Inflammatory macrophage (primary cell): ENCODE results near the gene RNPEP.
"Not testable (repeated sequence)": the region's sequence is repeated elsewhere in the genome, so short reads cannot be mapped to it uniquely, and the experiment has no call there.

Experiments
- DNase-seq, 2 donors: peaks; one replicate each; pipeline ENCODE4 v3.0.0-alpha.2; 2020 to 2022
- total RNA-seq, 18 experiments: gene quantifications; one replicate each; lab custom pipeline; 2026; ENCODE audit warnings: mixed read lengths in 6 of 18, inconsistent platforms in 2 of 18; lab: John Stamatoyannopoulos, UW

RNPEP gene, protein sequence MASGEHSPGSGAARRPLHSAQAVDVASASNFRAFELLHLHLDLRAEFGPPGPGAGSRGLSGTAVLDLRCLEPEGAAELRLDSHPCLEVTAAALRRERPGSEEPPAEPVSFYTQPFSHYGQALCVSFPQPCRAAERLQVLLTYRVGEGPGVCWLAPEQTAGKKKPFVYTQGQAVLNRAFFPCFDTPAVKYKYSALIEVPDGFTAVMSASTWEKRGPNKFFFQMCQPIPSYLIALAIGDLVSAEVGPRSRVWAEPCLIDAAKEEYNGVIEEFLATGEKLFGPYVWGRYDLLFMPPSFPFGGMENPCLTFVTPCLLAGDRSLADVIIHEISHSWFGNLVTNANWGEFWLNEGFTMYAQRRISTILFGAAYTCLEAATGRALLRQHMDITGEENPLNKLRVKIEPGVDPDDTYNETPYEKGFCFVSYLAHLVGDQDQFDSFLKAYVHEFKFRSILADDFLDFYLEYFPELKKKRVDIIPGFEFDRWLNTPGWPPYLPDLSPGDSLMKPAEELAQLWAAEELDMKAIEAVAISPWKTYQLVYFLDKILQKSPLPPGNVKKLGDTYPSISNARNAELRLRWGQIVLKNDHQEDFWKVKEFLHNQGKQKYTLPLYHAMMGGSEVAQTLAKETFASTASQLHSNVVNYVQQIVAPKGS
- 87.3 to 204 (median 153) reads per million in 18 experiments for total RNA-seq

DNA sequence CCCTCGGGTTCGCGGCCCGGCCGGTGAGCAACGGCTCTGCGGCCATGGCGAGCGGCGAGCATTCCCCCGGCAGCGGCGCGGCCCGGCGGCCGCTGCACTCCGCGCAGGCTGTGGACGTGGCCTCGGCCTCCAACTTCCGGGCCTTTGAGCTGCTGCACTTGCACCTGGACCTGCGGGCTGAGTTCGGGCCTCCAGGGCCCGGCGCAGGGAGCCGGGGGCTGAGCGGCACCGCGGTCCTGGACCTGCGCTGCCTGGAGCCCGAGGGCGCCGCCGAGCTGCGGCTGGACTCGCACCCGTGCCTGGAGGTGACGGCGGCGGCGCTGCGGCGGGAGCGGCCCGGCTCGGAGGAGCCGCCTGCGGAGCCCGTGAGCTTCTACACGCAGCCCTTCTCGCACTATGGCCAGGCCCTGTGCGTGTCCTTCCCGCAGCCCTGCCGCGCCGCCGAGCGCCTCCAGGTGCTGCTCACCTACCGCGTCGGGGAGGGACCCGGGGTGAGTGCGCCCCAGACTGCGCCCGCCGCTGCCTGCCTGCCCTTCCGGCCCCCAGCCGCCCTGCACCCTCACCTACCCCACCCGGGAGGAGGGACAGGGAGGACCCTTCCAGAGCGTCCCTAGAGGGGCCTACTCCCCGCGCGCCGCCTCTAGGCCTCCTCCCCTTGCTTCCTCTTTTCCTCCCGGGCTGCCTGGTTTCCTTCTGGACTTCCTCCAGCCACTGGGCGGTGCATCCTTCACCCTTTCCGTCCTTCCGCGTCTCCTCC, at the start of gene RNPEP:
Gene RNPEP (plus strand): TSS at position 26 of the 757 bp plus-strand sequence. CDS start 19 bp downstream, at position 45.
- peak; percentile 86 to 87 for DNase-seq

DNA sequence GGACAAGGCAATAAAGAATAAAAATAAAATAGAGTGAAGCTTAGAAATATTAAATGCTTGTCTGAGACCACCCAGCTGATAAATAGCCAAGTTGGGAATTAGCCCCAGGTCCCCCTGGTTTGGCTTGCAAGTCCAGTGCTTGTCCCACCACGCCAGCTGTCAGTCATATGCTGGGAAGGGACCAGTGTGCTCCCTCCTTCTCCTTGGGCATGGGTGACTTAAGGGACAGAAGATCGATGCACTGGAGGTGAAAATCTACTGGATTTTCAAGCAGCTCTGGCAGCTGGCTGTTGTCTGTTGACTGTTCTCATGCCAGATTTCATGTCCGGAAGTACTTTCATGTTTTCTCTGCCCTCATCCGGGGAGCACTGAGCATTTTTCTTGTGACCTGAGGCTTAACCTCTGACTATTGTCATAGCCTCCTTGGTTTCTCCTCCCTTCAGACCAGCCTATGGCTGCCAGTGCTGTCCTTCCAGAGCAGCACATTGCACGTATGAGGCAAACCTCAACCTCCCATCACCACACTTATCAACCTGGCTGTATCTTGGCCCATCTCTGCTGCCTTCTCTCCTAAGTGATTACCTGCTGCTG, 48.5 kb upstream of the RNPEP start:
- DNase-seq, result no peak

DNA sequence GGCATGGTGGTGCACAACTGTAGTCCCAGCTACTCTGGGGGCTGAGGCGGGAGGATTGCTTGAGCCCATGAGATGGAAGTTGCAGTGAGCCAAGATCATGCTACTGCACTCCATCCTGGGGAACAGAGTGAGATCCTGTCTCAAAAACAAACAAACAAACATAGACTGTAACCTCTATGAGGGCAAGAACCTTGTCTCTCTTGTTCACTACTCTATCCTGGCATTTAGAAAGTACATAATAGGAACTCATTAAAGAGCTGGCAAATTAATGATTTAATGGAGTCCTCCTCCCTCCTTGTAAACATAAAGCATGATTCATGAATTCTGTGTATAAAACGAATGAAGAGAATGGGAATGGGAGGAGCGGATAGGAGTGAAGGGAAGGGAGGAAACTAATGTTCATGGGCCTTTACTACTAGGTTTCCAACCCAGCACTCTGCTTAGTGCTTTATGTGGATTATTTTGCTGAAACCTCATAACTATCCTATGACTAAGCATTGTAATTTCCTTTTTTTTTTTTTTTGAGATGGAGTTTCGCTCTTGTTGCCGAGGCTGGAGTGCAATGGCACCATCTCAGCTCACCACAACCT, 44.7 kb upstream of the RNPEP start:
- DNase-seq, result no peak

DNA sequence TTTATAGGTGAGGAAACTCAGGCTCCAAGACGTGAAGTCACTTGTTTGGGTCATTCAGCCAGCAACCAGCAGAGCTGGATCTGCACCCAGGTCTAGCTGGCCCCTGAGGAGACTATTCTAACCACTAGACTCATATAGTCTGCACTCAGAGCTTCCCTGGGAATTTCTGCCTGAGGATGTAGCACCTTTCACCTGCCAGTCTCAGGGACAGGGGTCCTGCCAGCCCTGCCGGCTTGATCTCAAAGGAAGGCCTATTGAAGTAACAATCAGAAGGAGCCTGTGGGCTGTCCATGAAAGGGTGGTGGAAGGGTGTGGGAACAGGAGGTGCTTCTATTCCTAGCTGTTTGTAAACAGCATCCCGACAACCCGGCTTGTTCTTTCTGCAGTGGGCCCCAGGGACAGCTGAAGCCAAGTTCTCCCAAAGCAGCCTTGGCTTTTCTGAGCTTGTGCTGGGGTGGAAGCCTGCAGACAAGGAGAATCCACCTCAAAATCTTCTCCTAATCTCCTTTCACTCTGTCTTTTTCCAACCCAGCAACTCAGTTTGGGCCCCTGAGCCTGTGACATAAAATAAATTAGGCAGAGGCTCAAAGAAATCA, 43.9 kb upstream of the RNPEP start:
- no peak for DNase-seq

DNA sequence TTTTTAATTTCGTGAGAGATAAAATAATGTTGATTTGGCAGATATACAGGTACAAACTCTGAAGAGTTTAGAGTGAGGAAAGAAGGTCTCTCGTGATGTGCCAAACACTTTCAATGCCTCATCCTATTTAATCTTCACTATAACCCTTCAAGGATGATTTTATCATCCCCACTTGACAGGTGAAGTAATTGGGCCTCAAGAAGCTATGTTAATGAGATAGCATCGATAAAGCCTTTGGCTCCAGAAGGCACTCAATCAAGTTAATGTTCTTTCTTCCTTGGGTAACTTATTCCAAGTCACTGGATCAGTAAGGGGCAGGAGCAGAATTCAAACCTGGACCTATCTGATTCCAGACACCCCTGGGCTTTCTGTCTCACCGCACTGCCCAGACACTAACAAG, 43.3 kb upstream of the RNPEP start:
- no peak for DNase-seq

DNA sequence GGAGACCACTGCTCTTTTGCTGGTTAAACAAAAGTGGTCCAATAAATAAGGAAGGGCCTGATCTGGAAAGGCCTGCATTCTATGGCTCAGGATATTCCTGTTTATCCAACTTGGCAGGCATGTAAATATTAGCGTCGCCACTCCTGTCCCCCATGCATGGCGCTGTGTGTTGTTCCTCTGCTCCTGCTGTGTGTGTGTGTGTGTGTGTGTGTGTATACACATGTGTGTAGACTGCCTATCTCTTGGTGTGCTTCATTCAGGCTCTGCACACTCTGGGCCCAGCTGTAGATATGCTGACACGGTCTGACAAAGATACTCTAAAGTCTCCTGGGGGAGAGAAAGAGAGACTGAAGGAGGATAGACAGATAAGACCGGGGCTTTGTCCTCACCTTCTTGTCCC, 42.9 kb upstream of the RNPEP start:
- DNase-seq, result no peak

DNA sequence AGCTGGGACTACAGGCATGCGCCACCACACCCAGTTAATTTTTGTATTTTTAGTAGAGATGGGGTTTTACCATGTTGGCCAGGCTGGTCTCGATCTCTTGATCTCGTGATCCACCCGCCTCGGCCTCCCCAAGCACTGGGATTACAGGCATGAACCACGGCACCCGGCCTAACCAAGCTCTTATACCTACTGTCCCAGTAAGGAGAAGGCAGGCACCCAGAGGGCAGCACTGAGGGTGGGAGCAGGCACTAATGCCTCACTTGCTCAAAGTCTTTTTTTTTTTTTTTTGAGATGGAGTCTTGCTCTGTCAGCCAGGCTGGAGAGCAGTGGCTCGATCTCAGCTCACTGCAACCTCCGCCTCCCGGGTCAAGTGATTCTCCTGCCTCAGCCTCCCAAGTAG, 42.1 kb upstream of the RNPEP start:
- DNase-seq, result not testable (repeated sequence)

DNA sequence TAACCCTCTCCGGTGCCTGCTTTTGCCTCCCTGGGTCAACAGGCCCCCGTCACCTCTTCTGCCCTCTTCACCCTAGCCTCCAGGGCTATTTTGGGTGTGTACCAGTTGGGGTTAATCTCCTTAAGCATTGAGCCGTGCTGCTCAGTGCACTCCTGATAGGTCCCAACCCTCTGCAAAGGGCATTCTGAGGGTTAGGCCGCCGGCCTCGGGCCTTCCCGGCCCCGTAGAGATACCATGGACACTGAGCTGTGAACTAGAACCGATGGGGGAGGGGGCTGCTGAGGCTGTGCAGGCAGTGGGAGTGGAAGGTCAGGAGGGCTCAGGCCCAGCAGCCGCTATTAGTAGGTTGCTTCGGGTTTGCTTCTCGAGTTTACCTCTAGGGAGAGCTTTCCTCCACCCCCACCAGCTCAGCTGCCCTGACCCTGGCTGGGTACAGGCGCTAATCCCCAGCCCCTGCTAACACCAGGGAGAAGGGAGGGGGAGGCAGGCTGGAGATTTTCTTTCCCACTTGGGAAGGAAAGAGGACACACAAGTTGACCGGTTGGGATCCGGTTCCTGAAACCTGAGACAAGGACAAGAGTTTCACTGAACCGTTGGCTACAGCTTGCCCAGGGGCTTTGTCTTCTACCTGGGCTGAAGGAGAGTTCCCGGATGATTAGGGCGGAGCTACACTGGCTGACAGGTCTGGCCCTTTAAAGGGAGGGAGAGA, 40.9 kb upstream of the RNPEP start:
- DNase-seq, result no peak

DNA sequence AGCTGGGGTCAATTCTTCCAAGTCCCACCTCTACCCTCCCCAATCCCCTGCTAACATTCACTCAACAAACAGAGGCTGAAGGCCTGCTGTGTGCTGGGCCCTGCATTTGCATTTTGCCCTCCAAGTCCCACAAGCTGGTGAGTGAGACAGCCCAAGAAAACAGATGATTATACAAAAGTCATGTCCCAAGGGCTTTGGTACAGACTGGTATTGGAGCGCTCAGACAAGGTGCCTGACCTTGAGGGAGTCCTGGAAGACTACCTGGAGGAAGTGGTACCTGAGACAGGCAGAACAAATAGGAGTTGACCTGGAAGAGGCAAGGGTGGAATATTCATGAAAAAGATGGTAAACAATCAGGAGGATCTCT, 40.3 kb upstream of the RNPEP start:
- DNase-seq, result no peak

DNA sequence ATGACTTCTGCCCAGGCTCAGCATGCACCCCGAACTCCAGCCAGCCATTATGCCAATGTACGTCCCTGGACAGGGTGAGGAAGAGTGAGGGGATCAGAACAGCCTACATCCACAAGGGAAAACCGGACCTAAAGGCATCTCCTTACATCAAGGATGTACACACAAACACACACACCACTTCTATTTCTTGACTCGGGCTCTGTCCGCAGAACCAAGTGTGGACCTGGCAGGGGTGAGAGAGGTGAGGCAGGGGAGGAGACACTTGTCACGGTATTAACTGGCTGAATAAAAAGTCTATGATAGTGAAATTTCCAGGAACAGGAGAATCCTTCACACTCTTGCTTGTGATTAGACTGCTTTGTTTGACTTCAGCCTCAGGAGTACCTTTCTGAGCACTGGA, 38.4 kb upstream of the RNPEP start:
- DNase-seq, result no peak

DNA sequence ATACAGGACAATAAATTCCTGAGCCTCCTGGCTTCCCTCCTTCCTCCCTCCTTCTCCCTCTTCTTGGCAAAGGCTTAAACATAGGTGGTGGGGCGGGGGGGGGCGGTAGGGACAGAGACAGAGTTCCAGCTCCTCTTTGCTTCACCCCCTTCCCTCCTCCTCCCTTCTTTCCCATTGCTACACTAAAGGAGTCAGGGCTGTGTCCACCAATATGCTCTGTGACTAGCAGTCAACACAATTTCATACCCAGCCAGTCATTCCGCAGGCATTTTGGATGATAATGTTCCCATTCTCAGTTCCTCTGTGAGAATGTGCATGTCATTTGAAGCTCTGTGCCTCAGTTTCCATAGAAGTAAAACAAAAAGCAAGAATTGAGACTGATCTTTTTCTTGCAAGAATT, 37.8 kb upstream of the RNPEP start:
- DNase-seq, result no peak

DNA sequence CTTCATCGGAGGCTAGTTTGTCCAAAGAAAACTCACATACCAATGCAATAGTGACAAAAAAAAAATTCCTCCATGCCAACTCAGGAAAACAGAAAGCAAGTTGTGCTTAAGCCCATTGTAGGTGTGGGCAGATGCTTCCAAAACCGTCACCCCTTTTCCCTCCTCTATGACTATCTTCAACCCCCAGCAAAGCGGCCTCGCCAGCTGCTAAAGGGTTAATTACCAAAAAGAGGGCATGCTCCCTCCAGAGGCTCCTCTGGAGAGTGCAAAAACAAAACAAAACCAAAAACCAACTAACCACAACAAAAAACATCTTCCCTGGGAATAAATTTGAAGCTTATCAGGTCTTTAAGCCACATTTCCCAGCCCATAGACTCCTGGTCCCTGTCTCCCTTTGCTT, 37.3 kb upstream of the RNPEP start:
- DNase-seq, result no peak

DNA sequence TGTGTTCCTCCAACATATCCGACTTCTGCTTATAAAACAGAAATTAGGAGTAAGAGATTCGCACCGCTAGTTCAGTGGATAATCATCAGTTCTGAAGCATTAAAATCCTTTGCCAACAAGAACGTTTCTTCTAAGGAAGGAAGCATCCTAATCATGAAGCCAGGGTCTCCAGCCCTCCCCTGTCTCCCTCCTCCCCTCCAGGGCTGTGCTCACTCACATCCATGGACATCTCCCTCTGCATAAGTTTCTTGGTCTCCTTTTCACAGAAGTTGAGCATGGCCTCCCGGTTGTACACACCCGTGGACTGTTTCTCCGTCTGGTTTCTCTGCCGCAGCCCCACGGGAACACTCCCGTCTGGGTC, 36.6 kb upstream of the RNPEP start:
- DNase-seq, result no peak

DNA sequence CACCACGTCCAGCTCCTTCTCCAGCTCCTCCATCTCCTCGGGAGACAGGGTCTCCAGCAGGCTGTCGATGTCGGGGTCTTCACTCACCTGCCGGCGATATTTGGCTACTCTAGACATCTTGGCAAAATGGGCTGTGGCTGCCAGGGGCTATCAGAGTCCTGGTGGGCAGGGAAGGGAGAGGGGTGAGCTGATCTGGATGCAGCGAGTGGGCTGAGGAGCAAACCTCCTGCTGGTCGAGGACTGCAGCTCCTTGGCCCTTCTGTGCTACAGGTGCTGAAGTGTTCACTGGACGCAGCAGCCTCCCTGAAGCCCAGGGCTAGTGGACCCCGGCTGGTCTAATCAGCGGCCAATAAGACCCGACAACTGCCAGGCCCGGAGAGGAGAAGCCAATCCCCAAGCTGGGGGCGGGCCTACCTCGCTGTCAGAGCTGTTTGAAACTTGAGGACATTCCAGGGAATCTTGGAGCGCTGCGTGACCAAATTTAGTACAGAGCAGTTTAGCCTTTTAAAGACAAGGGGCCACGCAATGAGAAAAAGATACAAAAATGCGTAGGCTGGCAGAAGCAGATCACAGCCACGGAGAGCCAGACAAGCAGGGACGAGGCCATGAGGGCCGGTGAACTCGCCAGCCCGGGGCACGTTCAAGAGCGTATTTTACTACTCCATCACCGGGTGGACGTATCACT, 36.1 kb upstream of the RNPEP start, which contains the start of gene LMOD1:
Gene LMOD1 (minus strand): TSS at position 325 of the 685 bp plus-strand sequence. CDS start 208 bp downstream, at position 117.
- DNase-seq, result no peak

DNA sequence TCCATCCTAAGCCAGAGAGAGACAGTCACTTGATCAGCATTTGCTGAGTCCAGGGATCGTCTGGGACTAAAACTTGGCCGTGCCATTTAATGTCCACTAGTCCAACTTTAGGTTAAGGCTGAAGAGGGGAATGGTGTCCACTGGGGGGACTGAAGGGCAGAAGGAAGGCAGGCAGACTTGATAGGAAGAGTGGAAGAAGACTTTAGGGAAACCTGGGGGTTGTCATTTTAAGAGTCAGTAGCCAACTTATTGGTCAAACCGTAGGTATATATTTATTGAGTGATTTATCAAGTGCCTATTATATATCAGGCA, 34.8 kb upstream of the RNPEP start:
- DNase-seq, result no peak

DNA sequence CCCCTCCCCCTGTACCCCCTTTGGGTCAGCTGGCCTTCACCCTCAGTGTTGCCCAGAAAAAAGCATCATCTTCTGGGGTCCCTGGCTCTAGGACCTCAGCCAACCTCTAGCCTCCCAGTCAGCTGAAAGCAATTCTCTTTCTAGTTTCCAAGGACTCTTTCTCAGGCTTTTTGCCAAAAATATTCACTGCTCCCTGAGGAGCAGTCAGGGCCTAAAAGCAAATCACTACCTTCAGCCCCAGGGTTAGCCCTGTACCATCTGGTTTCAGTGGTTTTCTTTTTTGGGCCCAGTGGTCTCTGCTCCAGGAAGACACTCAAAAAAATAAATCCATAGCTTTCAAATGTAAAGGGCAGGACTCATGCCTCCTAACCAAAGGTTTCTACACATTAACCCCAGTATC, 33.0 kb upstream of the RNPEP start:
- no peak for DNase-seq

DNA sequence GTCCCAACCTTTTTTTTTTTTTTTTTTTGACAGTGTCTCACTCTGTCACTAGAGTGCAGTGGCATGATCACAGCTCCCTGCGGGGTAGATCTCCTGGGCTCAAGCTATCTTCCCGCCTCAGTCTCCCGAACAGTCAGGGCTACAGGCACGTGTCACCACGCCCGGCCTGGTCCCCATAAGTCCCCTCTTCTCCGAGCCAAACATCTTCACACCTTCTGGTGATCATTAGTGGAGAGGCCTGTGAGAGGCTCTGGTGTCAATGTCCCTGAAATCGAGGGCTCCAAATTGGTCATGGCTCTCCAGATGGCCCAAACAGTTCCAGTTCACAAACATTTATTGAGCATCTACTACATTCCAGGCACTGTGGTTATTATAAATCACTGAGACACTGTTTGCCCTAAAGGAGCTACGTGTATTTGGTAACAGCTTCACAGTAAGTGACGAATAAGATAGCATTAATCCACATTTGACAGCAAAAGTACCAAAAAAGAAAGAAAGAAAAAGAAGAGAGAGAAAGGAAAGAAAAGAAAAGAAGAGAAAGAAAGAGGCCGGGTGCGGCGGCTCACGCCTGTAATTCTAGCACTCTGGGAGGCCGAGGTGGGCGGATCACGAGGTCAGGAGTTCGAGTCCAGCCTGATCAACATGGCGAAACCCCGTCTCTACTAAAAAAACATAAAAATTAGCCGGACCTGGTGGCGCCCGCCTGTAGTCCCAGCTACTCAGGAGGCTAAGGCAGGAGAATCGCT, 28.0 kb upstream of the RNPEP start:
- DNase-seq, result no peak

DNA sequence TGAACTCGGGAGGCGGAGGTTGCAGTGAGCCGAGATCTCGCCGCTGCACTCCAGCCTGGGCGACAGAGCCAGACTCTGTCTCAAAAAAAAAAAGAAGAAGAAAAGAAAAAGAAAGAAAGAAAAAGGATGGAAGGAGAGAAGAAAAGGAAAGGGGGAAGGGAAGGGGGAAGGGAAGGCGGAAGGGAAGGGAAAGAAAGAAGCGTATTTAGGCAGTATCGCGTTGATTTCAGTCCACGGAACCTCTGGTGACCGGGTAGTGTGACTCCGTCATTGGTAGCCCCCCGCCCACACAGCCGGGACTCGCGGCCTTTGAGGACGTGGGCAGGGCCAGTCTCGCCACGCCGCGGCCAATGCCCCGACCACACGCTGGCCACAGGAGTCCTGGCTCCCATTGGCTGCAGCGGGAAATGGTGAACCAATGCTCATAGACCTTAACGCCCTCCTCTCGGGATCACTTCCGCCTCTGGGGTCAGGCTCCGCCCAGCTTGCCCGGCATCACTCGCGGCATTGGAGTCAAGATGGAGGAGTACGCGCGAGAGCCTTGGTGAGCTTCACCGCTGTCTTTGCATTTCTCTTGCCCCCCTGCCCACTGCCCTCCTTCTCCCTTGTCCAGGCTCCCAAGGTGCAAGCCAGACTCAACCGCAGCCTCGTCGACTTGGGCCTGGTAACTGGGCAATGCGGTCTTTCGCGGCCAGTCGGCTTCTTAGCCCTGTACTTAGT, 27.3 kb upstream of the RNPEP start, which contains the start of gene TIMM17A:
Gene TIMM17A (plus strand): TSS at position 495 of the 720 bp plus-strand sequence. CDS start 24 bp downstream, at position 519.
- peak; percentile 99 for DNase-seq

DNA sequence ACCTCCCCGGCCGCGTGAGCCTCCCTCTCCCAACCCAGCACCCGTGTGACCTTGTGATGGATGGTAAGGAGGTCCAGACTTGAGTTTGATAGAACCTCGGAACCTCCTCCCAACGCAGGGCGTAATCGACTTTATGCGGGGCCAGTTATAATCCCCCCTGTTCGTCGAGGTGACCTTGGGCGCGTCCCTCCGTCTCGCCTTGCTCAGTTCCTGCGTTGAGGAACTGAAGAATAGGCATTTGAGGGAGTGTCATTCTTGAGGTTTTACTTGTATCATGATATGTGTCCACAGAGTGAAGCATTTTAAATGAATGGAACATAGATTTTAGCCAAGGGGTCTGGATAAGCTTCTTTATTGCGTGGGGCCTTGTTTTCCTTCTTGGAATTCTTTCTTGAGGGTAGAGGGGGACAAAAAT, 26.7 kb upstream of the RNPEP start:
- DNase-seq, result no peak

DNA sequence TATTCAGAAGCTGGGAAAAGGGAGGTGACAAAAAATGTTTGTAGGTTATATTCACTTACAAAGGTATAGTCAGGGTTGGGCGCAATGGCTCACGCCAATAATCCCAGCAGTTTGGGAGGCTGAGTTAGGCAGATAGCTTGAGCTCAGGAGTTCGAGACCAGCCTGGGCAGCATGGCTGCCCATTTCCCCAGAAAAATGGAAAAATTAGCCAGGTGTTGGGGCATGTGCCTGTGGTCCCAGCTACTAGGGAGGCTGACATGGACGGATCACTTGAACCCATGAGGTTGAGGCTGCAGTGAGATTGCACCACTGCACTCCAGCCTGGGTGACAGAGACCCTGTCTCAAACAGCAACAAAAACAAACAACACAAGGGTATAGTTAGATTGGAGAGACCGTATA, 24.1 kb upstream of the RNPEP start:
- DNase-seq, result no peak
